ENCODE data around the gene ZNF692. TPM values are rescaled to one million over a fixed set of nuclear protein-coding genes. Genes with fewer than 3 reads are reported as not detected.
A peak's percentile ranks its signal among the peaks of the same experiment; 100 is the strongest.

ZNF692 gene
- total and polyA plus RNA-seq, 4 donors: 26.1 to 58.5 (median 36.3) TPM

- peak overlapping the region in 1 of 2 donors; percentile 52 for H3K27ac ChIP-seq (ENCODE audit: low read depth in 1 of 2, low read length in 1 of 2)
- no peak for ATAC-seq (ENCODE audit: insufficient read depth, low FRiP score)
- no peak overlapping the region for H3K4me3 ChIP-seq
- peaks cover 0 to 15% (median 0%) of the 10 kb centered on the region in 5 donors for H3K4me1 ChIP-seq (ENCODE audit: control insufficient read depth in 5 of 5, insufficient read depth in 5 of 5, low read length in 5 of 5)
- TF ChIP-seq, protein P1, sequence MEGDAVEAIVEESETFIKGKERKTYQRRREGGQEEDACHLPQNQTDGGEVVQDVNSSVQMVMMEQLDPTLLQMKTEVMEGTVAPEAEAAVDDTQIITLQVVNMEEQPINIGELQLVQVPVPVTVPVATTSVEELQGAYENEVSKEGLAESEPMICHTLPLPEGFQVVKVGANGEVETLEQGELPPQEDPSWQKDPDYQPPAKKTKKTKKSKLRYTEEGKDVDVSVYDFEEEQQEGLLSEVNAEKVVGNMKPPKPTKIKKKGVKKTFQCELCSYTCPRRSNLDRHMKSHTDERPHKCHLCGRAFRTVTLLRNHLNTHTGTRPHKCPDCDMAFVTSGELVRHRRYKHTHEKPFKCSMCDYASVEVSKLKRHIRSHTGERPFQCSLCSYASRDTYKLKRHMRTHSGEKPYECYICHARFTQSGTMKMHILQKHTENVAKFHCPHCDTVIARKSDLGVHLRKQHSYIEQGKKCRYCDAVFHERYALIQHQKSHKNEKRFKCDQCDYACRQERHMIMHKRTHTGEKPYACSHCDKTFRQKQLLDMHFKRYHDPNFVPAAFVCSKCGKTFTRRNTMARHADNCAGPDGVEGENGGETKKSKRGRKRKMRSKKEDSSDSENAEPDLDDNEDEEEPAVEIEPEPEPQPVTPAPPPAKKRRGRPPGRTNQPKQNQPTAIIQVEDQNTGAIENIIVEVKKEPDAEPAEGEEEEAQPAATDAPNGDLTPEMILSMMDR (IDR thresholded peaks at IDR 0.05; ENCODE audit: control extremely low read depth, extremely low read depth): no peak
- peaks cover 15 to 60% (median 40%) of the 10 kb centered on the region in 4 donors for H3K36me3 ChIP-seq (ENCODE audit: control insufficient read depth in 4 of 4, insufficient read depth in 4 of 4, low read length in 4 of 4)
- 78 to 84% methylated on average over 13 of the region's 13 CpGs for WGBS, 2 donors
- DNase-seq: no peak
- no peak overlapping the region for H3K9ac ChIP-seq (ENCODE audit: insufficient read depth in 1 of 2, low read length in 2 of 2)
- H3K27me3 ChIP-seq (ENCODE audit: control insufficient read depth in 3 of 3, insufficient read depth in 3 of 3, low read length in 2 of 3): no peaks in the 10 kb centered on the region
- no peaks in the 10 kb centered on the region for H3K9me3 ChIP-seq (ENCODE audit: control insufficient read depth in 4 of 4, insufficient read depth in 3 of 4, low read length in 3 of 4)
These were observed 42.6 kb downstream of the ZNF692 start for GRCh38 chr1:248816042-248816851.

DNA sequence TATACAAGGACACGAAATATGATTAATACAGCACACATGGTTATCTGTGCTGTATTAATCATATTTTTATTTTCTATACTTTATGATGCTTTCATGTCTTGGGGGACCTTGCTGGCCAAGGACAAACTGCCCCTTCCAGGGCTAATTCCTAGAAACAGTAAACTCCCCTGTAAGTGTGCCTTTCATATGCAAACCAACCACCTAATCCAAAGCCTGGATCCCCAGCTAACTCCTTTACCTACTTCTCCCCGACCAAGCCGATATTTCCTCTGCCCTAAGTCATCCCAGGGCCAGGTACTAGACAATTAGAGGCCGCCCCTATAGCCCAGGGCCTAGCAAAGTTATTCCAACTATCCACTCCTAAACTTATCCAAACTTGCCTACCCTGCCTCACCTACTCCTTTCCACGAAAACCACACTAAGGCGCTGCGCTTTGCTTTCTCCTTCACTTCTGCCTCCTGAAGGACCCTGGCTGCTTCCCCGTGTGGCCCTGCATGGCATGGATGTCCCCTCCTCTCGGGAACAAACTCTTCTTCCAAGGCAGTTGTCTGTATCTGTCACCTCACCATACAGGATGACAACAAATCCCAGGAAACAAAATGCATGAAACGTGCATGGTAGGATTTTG, 43.4 kb downstream of the ZNF692 start:
- peaks cover 15 to 58% (median 39%) of the 10 kb centered on the region in 4 donors for H3K36me3 ChIP-seq (ENCODE audit: control insufficient read depth in 4 of 4, insufficient read depth in 4 of 4, low read length in 4 of 4)
- H3K27me3 ChIP-seq (ENCODE audit: control insufficient read depth in 3 of 3, insufficient read depth in 3 of 3, low read length in 2 of 3): no peaks in the 10 kb centered on the region
- TF ChIP-seq, protein P1 (IDR thresholded peaks at IDR 0.05; ENCODE audit: control extremely low read depth, extremely low read depth): no peak
- H3K9ac ChIP-seq (ENCODE audit: insufficient read depth in 1 of 2, low read length in 2 of 2): no peak overlapping the region
- ATAC-seq (ENCODE audit: insufficient read depth, low FRiP score) (no peak), DNase-seq (no peak)
- no peaks in the 10 kb centered on the region for H3K9me3 ChIP-seq (ENCODE audit: control insufficient read depth in 4 of 4, insufficient read depth in 3 of 4, low read length in 3 of 4)
- 92 to 94% methylated on average over 10 of the region's 10 CpGs for WGBS, 2 donors
- no peak overlapping the region for H3K27ac ChIP-seq (ENCODE audit: low read depth in 1 of 2, low read length in 1 of 2)
- H3K4me1 ChIP-seq (ENCODE audit: control insufficient read depth in 5 of 5, insufficient read depth in 5 of 5, low read length in 5 of 5): peaks cover 0 to 18% (median 0%) of the 10 kb centered on the region in 5 donors
- H3K4me3 ChIP-seq: no peak overlapping the region

DNA sequence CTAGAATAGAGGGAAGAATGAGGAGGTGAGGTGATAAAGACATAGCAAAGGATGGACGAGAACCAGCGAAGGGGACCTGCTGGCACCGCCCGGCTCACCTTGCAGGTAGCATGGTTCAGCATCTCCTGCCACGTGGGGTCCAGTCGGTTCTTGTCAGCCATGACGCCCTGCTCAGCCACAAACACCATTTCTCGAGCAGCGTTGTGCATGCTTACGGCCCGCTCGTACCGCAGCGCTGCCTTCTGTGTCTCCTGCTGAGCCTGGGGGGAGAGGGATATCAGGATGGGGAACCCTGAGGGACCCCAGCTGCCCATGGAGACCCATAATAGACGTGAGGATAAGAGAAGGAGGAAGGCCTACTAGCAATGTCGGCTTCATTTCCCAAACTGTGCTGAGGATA, 44.5 kb downstream of the ZNF692 start:
- Histone ChIP-seq H3K27me3 (ENCODE audit: control insufficient read depth in 3 of 3, insufficient read depth in 3 of 3, low read length in 2 of 3) (no peaks in the 10 kb centered on the region), H3K4me3 (no peak overlapping the region), H3K9ac (ENCODE audit: insufficient read depth in 1 of 2, low read length in 2 of 2) (no peak overlapping the region), H3K36me3 (ENCODE audit: control insufficient read depth in 4 of 4, insufficient read depth in 4 of 4, low read length in 4 of 4) (peaks cover 15 to 54% (median 39%) of the 10 kb centered on the region in 4 donors), H3K27ac (ENCODE audit: low read depth in 1 of 2, low read length in 1 of 2) (no peak overlapping the region), H3K9me3 (ENCODE audit: control insufficient read depth in 4 of 4, insufficient read depth in 3 of 4, low read length in 3 of 4) (no peaks in the 10 kb centered on the region), H3K4me1 (ENCODE audit: control insufficient read depth in 5 of 5, insufficient read depth in 5 of 5, low read length in 5 of 5) (peaks cover 0 to 22% (median 0%) of the 10 kb centered on the region in 5 donors)
- TF ChIP-seq, protein P1 (IDR thresholded peaks at IDR 0.05; ENCODE audit: control extremely low read depth, extremely low read depth): no peak
- WGBS, 2 donors: 90 to 94% methylated on average over 16 of the region's 16 CpGs
- DNase-seq (no peak), ATAC-seq (ENCODE audit: insufficient read depth, low FRiP score) (no peak)

Data from lung (tissue), 12 donors.